Left cardiac atrium (tissue), 4 donors: Measurements from ENCODE around the gene OR2A2. TPM values are rescaled to one million over a fixed set of nuclear protein-coding genes. Genes with fewer than 3 reads are reported as not detected.
"Not testable (repeated sequence)": the region's sequence is repeated elsewhere in the genome, so short reads cannot be mapped to it uniquely, and the experiment has no call there.

Experiments used
- ATAC-seq, 2 donors: fragments of 200-7000 bp; cut with Tn5 transposase; one replicate each; pipeline ENCODE4 v1.9.1; 2020; ENCODE audit warnings: mild to moderate bottlenecking in 2 of 2, moderate library complexity in 2 of 2
- DNase-seq: peaks from one replicate; pipeline ENCODE4 v3.0.0-alpha.2; 2020
- intact Hi-C, 2 donors: fragments of 100-400 bp; cut with DNase I; formaldehyde crosslinking; loops; one replicate each; pipeline versions ENCODE4 v1.14.1 to v1.15.1; 2022 to 2023
- long read RNA-seq: library from polyadenylated mRNA; unstranded; transcript quantifications from one replicate; pipeline ENCODE4 v2.0.0, GENCODE V29; 2021
- total RNA-seq, 2 donors: library from RNA; stranded (reverse); fragmentation: NEBNext Ultra II Directional; extraction: Animal tissue kit (Norgen Biotek cat#: 25700); gene quantifications; one replicate each; pipeline ENCODE4 v1.2.1, GENCODE V29; 2021
- donor health status: DM: no; HTN: yes; CAD: no.
- donor health status: DM: no; HTN: yes; CAD: no; lungs with severe emphysema.
- donor health status: DM: yes; HTN: yes; CAD: no.
- donor health status: Dilated cardiomyopathy.

The OR2A2 gene, protein sequence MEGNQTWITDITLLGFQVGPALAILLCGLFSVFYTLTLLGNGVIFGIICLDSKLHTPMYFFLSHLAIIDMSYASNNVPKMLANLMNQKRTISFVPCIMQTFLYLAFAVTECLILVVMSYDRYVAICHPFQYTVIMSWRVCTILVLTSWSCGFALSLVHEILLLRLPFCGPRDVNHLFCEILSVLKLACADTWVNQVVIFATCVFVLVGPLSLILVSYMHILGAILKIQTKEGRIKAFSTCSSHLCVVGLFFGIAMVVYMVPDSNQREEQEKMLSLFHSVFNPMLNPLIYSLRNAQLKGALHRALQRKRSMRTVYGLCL
- total RNA-seq, result not detected
- long read RNA-seq, result 0 reads

- no peak for DNase-seq
- no peak for ATAC-seq
- intact Hi-C loops, result no loop called here
Observed at GRCh38 chr7:144109283-144109682, at the start of gene OR2A2. OR2A2 (plus strand) TSS chr7:144109583; CDS start chr7:144109583, 0 bp downstream.

DNA sequence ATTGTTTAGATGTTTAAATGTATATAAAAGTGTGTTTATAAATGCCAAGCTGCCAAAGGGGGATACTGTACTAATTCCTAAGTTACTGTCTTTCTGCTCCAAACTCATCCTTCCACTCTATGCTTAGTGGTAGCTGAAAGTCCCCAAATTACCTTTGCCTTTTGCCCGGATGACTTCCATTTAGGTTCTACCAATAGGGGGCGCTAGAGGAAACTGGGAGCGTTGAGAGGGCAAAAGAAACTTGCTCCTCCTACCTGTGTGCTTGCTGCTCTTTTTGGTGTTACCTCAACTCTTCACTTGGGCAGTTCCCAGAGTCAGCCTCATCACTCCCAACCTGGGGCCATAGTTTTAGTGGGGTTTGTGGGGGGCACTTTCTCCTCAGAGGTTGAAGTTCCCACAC lies 45.7 kb upstream of the OR2A2 start:
- DNase-seq (no peak), ATAC-seq (no peak)
- intact Hi-C loops, result no loop called here

GRCh38 chr7:144069511-144069910 lies 39.9 kb upstream of the OR2A2 start, which contains the start of gene OR2A25:
OR2A25 (plus strand) TSS chr7:144069811; CDS start chr7:144074220, 4,409 bp downstream.
- ATAC-seq (no peak), DNase-seq (no peak)
- intact Hi-C loops, result no loop called here

GRCh38 chr7:144069953-144070352 lies 39.4 kb upstream of the OR2A2 start:
- DNase-seq (no peak), ATAC-seq (no peak)
- intact Hi-C loops, result no loop called here

- ATAC-seq, result no peak
- intact Hi-C loops, result no loop called here
- DNase-seq, result no peak
Observed at GRCh38 chr7:144074374-144074773, 35.0 kb upstream of the OR2A2 start.

- DNase-seq, result no peak
- ATAC-seq, result no peak
- intact Hi-C loops, result no loop called here
Observed at GRCh38 chr7:144085978-144086377, 23.4 kb upstream of the OR2A2 start, which contains the start of gene OR2A12. OR2A12 (plus strand) TSS chr7:144086278; CDS start chr7:144095108, 8,830 bp downstream.

DNA sequence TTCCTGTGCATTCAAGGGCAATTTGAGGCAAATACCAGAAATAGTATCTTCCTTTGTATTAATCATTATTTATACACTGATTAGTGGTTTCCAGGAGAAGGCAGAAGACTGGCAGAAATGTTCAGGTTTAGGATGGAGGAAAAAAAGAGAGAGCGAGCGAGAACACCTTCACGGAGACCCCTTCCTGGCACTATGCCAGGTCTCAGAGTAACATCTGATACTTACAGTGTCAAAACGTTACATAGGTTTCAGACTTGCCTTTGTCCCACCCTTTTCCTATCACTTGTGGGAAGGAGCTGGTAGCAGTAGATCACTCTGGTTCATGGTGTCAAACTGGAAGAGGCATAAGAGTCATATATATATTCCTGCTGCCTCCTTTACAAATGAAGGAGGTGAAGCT lies 22.7 kb upstream of the OR2A2 start:
- no peak for ATAC-seq
- DNase-seq, result no peak
- intact Hi-C loops, result no loop called here

DNA sequence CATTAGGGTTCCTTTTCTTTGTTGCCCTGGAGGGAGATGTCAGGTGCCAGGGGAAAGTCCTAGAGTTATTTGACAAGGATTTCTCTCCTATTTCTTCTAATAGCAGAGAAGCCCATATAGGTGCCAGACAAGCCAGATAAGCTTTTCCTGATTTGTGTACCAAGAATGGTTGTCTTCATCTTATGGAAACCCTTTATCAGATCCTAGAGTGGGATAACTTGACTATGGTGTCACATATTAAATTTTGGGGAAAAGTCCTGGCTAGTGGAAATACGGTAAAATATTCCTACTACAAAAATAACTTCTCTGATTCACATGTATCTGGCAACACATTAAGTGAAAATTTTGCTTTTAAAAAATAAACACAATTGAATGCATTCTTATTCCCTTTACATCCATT lies 22.2 kb upstream of the OR2A2 start:
- ATAC-seq (no peak), DNase-seq (no peak)
- intact Hi-C loops, result no loop called here

GRCh38 chr7:144090667-144091066 lies 18.7 kb upstream of the OR2A2 start:
- ATAC-seq (no peak), DNase-seq (no peak)
- intact Hi-C loops, result no loop called here

DNA sequence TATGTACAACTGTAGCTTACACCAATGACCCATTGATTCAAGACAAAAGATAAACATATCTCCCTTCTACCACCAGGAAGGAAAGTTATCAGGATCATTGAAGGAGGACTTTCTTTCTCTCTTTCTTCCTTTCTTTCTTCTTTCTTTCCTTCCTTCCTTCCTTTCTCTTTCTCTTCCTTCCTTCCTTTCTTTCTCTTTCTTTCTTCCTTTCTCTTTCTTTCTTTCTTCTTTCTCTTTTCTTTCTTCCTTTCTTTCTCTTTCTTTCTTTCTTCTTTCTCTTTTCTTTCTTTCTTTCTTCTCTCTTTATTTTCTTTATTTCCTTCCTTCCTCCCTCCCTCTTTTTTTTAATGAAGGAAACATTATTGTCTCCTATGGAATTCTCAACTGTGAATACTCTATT lies 10.6 kb upstream of the OR2A2 start:
- ATAC-seq, result no peak
- intact Hi-C loops, result no loop called here
- DNase-seq, result no peak

DNA sequence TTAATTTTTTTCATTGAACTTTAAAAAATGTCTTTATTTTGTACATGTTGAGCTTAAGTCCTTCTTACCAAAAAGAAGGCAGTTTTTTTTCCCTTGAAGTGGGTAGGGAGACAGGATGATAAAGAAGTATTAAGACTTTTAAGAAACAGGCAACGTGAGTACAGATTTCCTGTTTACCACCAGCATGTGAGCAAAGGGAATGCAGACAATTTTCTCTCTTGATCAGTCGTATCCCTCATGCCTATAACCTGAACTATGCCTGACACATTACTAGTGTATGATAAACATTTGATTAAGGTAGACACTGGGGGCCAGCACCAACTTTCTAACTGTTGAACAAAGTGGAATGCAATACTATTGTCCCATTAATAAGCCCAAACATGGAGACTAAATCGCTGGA lies 8.8 kb upstream of the OR2A2 start:
- no peak for DNase-seq
- intact Hi-C loops, result no loop called here
- no peak for ATAC-seq

DNA sequence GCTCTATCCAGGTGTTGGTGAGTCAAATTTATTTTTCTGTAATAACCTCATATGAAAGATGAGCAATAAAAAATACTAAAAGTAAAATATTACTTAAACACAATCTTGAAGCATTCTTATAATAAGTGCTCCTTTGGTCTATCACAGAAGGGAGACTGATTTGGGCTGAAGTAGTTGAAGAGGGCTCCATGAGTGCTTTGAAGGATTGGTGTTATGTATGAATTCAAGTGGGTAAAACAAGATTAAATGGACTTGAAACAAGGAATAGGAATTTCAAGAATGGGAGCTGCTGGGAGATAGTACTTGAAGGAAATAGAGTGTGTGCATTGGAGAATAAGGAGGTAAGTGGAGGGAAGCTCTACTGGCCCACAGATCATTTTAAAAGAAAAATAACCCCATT lies 7.3 kb upstream of the OR2A2 start:
- ATAC-seq (no peak), DNase-seq (no peak)
- intact Hi-C loops, result no loop called here

DNA sequence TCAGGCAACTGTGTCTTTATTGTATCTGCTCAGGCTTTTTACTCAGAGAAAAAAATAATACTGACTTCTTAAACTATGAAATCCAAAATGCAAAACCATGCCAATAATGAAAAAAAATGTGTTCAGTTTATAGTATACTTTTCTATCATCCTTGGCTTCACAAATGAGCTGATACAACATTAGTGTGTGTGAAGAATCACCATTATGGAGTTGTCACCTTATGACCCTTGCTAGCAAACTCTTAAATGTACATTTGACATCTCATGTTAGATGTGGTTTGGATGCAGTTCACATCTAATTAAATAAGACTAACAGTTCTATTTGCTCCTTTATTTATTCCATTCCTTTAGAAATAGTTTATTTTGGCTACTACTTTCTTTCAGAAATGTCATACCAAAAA lies 4.2 kb upstream of the OR2A2 start:
- intact Hi-C loops, result no loop called here
- DNase-seq (no peak), ATAC-seq (no peak)

GRCh38 chr7:144110272-144110671 lies 889 bp downstream of the OR2A2 start:
- intact Hi-C loops, result no loop called here
- ATAC-seq, result no peak
- DNase-seq, result no peak

DNA sequence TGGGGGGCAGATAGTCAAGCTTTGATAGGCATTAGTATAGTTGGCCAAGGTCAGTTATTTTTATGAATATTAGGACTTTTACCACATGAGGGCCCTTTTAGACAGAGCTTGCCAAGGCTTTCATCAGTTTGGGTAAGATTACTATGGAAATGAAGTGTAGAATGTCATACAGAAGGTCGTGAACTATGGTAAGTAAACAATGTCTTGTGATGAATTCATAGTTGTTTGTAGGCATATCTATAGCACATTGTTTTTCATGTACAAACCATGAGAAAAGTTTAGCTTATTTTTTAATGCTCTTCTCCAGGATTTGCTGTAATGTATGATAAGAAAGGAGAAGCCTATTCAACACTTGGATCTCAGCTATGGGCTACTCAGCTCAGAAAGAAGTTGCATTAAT lies 4.3 kb downstream of the OR2A2 start:
- ATAC-seq (no peak), DNase-seq (no peak)
- intact Hi-C loops, result no loop called here

DNA sequence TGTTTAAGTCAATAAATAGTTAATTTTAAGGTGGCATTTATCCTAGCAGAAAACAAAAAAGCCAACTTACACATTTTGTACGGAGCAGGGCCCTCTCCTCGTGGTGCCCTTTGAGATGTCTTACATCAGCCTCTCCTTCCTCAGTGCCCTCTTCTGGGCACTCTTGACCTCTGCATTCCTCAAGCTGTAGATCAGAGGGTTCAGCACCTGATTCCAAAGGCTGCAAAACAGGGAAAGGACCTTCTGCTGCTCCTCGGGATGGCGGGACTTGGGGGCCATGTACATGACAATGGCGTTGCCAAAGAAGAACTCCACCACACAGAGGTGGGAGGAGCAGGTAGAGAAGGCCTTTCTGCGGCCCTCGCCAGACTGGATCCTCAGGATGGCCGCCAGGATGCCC lies 9.0 kb downstream of the OR2A2 start:
- no peak for DNase-seq
- ATAC-seq, result no peak
- intact Hi-C loops, result no loop called here

DNA sequence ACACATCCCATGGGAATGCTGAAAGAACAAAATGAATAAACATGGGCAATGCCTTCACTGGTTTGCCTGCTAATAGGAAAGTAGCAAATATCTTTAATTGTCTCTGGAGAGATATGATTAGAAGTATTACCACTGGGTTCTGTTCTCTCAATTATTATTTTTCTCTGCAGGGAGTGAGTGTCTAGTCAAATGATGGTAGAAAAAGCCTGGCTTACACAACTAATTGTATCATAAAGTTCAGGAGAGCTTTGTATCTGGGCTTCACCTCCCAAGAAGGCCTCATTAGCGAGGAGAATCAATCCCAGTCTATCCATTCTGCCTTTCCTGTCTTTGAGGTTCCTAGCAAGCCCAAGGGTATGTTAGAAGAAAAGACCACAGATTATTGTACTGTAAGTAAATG lies 13.5 kb downstream of the OR2A2 start, which contains the start of gene OR2A14:
OR2A14 (plus strand) TSS at position 301 of the 400 bp plus-strand sequence. CDS start 5,937 bp downstream, outside the sequence.
- intact Hi-C loops, result no loop called here
- DNase-seq, result no peak
- ATAC-seq, result no peak

GRCh38 chr7:144127714-144128334 lies 18.4 kb downstream of the OR2A2 start:
- DNase-seq (peak; percentile 87), ATAC-seq (peak; percentile 87 to 94)
- intact Hi-C loops, result no loop called here

DNA sequence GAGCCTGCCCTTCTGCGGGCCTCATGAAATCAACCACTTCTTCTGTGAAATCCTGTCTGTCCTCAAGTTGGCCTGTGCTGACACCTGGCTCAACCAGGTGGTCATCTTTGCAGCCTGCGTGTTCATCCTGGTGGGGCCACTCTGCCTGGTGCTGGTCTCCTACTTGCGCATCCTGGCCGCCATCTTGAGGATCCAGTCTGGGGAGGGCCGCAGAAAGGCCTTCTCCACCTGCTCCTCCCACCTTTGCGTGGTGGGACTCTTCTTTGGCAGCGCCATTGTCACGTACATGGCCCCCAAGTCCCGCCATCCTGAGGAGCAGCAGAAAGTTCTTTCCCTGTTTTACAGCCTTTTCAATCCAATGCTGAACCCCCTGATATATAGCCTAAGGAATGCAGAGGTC lies 20.2 kb downstream of the OR2A2 start:
- DNase-seq, ATAC-seq, intact Hi-C loops: not testable (repeated sequence)

GRCh38 chr7:144130730-144131129 lies 21.3 kb downstream of the OR2A2 start:
- ATAC-seq, result no peak
- intact Hi-C loops, result no loop called here
- DNase-seq, result no peak

- no peak for ATAC-seq
- intact Hi-C loops, result no loop called here
- no peak for DNase-seq
Observed at GRCh38 chr7:144132262-144132661, 22.9 kb downstream of the OR2A2 start.
